ENCODE results near the gene SDK2.

GRCh38 chr17:73592079-73592415 lies 52.2 kb downstream of the SDK2 start:
- no peak for TF ChIP-seq ZNF10 (tag by site-specific recombination; IDR thresholded peaks at IDR 0.05)
- no peak for TF ChIP-seq CTCF (tag by site-specific recombination; IDR thresholded peaks at IDR 0.05)
- no peak for TF ChIP-seq ZNF132 (tag by site-specific recombination; IDR thresholded peaks at IDR 0.05; ENCODE audit: borderline replicate concordance)
- TF ChIP-seq ELK4 (IDR thresholded peaks at IDR 0.05; ENCODE audit: borderline replicate concordance, low read depth, low read length): no peak
- no peak for TF ChIP-seq SP2 (tag by site-specific recombination; IDR thresholded peaks at IDR 0.05)
- TF ChIP-seq ZNF140 (tag by site-specific recombination; IDR thresholded peaks at IDR 0.05): no peak
- TF ChIP-seq ZNF549 (tag by site-specific recombination; IDR thresholded peaks at IDR 0.05): no peak
- no peak for TF ChIP-seq ZNF335 (tag by site-specific recombination; conservative IDR thresholded peaks at IDR 0.05)
- TF ChIP-seq ZNF16 (tag by site-specific recombination; IDR thresholded peaks at IDR 0.05; ENCODE audit: low read depth): no peak
- TF ChIP-seq ZBTB11 (tag by site-specific recombination; conservative IDR thresholded peaks at IDR 0.05; ENCODE audit: low read depth): no peak
- TF ChIP-seq TRIM28 (IDR thresholded peaks at IDR 0.05; ENCODE audit: borderline replicate concordance, low read length): no peak
- no peak for TF ChIP-seq ZNF37A (tag by site-specific recombination; IDR thresholded peaks at IDR 0.05)
